Liver (tissue), 9 donors: ENCODE results near the gene FRS3. TPM values are rescaled to one million over a fixed set of nuclear protein-coding genes. Genes with fewer than 3 reads are reported as not detected.

Experiments used
- DNase-seq: peaks from one replicate; pipeline ENCODE4 v3.0.0-alpha.2; 2017; ENCODE audit warnings: low spot score
- H3K27ac ChIP-seq, 2 donors: one replicate each; pipeline ENCODE4 v1.7.0; 2013; ENCODE audit warnings: inconsistent platforms in 2 of 2, low read length in 2 of 2, control low read depth in 1 of 2, low read depth in 1 of 2, mild to moderate bottlenecking in 1 of 2
- H3K27me3 ChIP-seq, 4 donors: one replicate each; pipeline versions ENCODE4 v1.6.1 to v1.7.0; 2013; ENCODE audit warnings: low read length in 3 of 4, inconsistent platforms in 1 of 4, mild to moderate bottlenecking in 1 of 4, moderate library complexity in 1 of 4; ENCODE audit not compliant: control insufficient read depth in 4 of 4, insufficient read depth in 4 of 4
- H3K36me3 ChIP-seq, 4 donors: one replicate each; pipeline versions ENCODE4 v1.6.1 to v1.7.0; 2013; ENCODE audit warnings: low read length in 3 of 4, mild to moderate bottlenecking in 3 of 4, low read depth in 1 of 4, moderate library complexity in 1 of 4; ENCODE audit not compliant: control insufficient read depth in 4 of 4, insufficient read depth in 3 of 4
- H3K4me1 ChIP-seq, 4 donors: one replicate each; pipeline versions ENCODE4 v1.6.1 to v1.7.0; 2013; ENCODE audit warnings: low read length in 3 of 4, mild to moderate bottlenecking in 3 of 4, moderate library complexity in 1 of 4; ENCODE audit not compliant: control insufficient read depth in 4 of 4, insufficient read depth in 4 of 4
- H3K4me3 ChIP-seq, 3 donors: one replicate each; pipeline versions ENCODE4 v1.6.1 to v1.7.0; 2013; ENCODE audit warnings: low read length in 3 of 3, control low read depth in 1 of 3, low read depth in 1 of 3, mild to moderate bottlenecking in 1 of 3
- H3K9ac ChIP-seq, 2 donors: one replicate each; pipeline ENCODE4 v1.7.0; 2013; ENCODE audit warnings: low read length in 2 of 2, mild to moderate bottlenecking in 2 of 2, moderate library complexity in 2 of 2, control low read depth in 1 of 2, low read depth in 1 of 2
- H3K9me3 ChIP-seq, 4 donors: one replicate each; pipeline versions ENCODE4 v1.6.1 to v1.7.0; 2013; ENCODE audit warnings: low read length in 3 of 4; ENCODE audit not compliant: control insufficient read depth in 4 of 4
- EGR1 ChIP-seq, 2 donors: IDR thresholded peaks; 2 replicates each; pipeline ENCODE4 v1.6.1; 2016 to 2018; ENCODE audit warnings: antibody characterized with exemption in 2 of 2, low read depth in 2 of 2
- FOXA1 ChIP-seq: IDR thresholded peaks from 2 replicates; pipeline ENCODE4 v1.6.1; 2016; ENCODE audit warnings: antibody characterized with exemption
- GABPA ChIP-seq, 2 donors: IDR thresholded peaks in 1 of 2; conservative IDR thresholded peaks in 1 of 2; 2 replicates each; pipeline ENCODE4 v1.6.1; 2016; ENCODE audit warnings: antibody characterized with exemption in 2 of 2, mild to moderate bottlenecking in 1 of 2, moderate library complexity in 1 of 2
- HNF4A ChIP-seq, 2 donors: conservative IDR thresholded peaks; 2 replicates each; pipeline ENCODE4 v1.6.1; 2016; ENCODE audit warnings: antibody characterized with exemption in 2 of 2, mild to moderate bottlenecking in 2 of 2
- HNF4G ChIP-seq: IDR thresholded peaks from 2 replicates; pipeline ENCODE4 v1.6.1; 2016; ENCODE audit warnings: antibody characterized with exemption
- JUND ChIP-seq, 2 donors: IDR thresholded peaks; 2 replicates each; pipeline ENCODE4 v1.6.1; 2016; ENCODE audit warnings: antibody characterized with exemption in 2 of 2
- NR2F2 ChIP-seq: IDR thresholded peaks from 2 replicates; pipeline ENCODE4 v1.6.1; 2016; ENCODE audit warnings: antibody characterized with exemption
- RAD21 ChIP-seq, 2 donors: IDR thresholded peaks; 2 replicates each; pipeline ENCODE4 v1.6.1; 2016; ENCODE audit warnings: antibody characterized with exemption in 2 of 2, mild to moderate bottlenecking in 2 of 2
- SP1 ChIP-seq: IDR thresholded peaks from 2 replicates; pipeline ENCODE4 v1.6.1; 2018; ENCODE audit warnings: antibody characterized with exemption, mild to moderate bottlenecking
- TAF1 ChIP-seq: conservative IDR thresholded peaks from 2 replicates; pipeline ENCODE4 v1.6.1; 2016; ENCODE audit warnings: antibody characterized with exemption, mild to moderate bottlenecking
- YY1 ChIP-seq: IDR thresholded peaks from 2 replicates; pipeline ENCODE4 v1.6.1; 2016; ENCODE audit warnings: antibody characterized with exemption, mild to moderate bottlenecking
- WGBS: extraction: QIAGEN DNeasy Blood & Tissue Kit; methylation state at CpG from one replicate; pipeline ENCODE4 v1.1.7; 2013; 5-methylcytosine and 5-hydroxymethylcytosine counted together
- polyA plus RNA-seq, 2 donors: library from polyadenylated mRNA; stranded (reverse) in 1 of 2; unstranded in 1 of 2; fragments of 200-250 nt in 1 of 2; fragments of >200 nt in 1 of 2; fragmentation: Nextera tagmentation in 1 of 2; extraction: Ambion mirVana in 1 of 2; gene quantifications; one replicate each; pipeline versions ENCODE4 v1.2.1 to v1.2.3, GENCODE V29; 2013 to 2015
- total RNA-seq, 2 donors: library from RNA; depleted of rRNA; stranded (reverse); fragments of >200 nt; gene quantifications; one replicate each; pipeline ENCODE4 v1.2.3, GENCODE V29; 2014
- TF ChIP-seq, protein P1 (sequence below): IDR thresholded peaks from 2 replicates; pipeline ENCODE4 v1.6.1; 2016; ENCODE audit warnings: antibody characterized with exemption
- TF ChIP-seq, protein P2 (sequence below): IDR thresholded peaks from 2 replicates; pipeline ENCODE4 v1.6.1; 2016; ENCODE audit warnings: antibody characterized with exemption
- TF ChIP-seq, protein P3 (sequence below): IDR thresholded peaks from 2 replicates; pipeline ENCODE4 v1.6.1; 2016; ENCODE audit warnings: antibody characterized with exemption, mild to moderate bottlenecking
- donor health status: healthy.
- donor health status: healthy.
- donor health status: healthy.
- donor health status: healthy.
- donor health status: healthy.

FRS3 gene
- total and polyA plus RNA-seq, 4 donors = 0.42 to 1.6 (median 1.3) TPM

DNA sequence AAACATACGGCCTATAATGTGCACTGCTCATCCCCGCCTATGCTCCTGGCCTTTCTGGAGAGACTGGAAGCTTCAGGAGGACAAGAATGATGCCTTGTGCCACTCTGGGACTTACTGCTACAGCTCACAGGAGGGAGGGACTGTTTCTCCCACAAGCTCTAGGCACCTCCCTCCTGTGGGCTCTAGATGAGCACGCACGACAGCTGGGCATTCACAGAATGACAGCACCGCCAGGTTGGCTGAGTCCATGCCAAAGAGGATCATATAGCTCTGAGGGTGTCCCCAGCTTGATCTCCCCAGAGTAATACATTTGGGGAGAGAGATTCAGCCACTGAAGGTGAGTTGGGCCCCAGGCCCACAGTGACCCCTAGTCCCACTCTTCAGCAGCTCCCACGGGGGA lies 22.4 kb downstream of the FRS3 start (continued):
- TF ChIP-seq, protein P1, sequence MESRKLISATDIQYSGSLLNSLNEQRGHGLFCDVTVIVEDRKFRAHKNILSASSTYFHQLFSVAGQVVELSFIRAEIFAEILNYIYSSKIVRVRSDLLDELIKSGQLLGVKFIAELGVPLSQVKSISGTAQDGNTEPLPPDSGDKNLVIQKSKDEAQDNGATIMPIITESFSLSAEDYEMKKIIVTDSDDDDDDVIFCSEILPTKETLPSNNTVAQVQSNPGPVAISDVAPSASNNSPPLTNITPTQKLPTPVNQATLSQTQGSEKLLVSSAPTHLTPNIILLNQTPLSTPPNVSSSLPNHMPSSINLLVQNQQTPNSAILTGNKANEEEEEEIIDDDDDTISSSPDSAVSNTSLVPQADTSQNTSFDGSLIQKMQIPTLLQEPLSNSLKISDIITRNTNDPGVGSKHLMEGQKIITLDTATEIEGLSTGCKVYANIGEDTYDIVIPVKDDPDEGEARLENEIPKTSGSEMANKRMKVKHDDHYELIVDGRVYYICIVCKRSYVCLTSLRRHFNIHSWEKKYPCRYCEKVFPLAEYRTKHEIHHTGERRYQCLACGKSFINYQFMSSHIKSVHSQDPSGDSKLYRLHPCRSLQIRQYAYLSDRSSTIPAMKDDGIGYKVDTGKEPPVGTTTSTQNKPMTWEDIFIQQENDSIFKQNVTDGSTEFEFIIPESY = no peak
- TF ChIP-seq TAF1 (no peak), HNF4A (conservative IDR thresholded peaks at IDR 0.05) (no peak), NR2F2 (no peak), JUND (IDR thresholded peaks at IDR 0.05) (no peak)
- TF ChIP-seq, protein P2, sequence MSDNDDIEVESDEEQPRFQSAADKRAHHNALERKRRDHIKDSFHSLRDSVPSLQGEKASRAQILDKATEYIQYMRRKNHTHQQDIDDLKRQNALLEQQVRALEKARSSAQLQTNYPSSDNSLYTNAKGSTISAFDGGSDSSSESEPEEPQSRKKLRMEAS = no peak

DNA sequence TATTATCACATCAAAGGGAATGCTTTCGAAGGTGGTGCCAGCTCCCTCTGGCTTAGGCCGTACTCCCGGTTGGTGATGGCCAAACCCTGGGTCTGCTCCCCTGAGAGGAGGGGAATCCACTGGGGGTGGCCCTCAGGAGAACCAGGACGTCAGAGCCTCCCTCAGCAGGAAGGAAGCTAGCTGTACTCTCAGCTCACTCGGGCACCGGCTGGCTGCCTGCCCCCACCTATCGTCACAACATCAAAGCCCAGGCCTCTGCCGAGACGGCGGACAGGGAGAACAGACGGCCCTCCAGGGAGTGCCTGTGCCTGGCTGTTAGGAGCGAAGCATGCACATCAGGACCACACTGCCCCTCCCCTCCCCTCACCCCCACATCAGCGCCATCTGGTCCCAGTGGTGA lies 23.3 kb downstream of the FRS3 start:
- H3K4me3 ChIP-seq = no peak overlapping the region
- H3K27me3 ChIP-seq = no peaks in the 10 kb centered on the region
- TF ChIP-seq, protein P2 = no peak
- TF ChIP-seq EGR1 (IDR thresholded peaks at IDR 0.05; ENCODE audit: low read depth in 2 of 2) = no peak
- no peak for TF ChIP-seq JUND (IDR thresholded peaks at IDR 0.05)
- TF ChIP-seq RAD21 (IDR thresholded peaks at IDR 0.05) = no peak
- no peak for TF ChIP-seq HNF4A (conservative IDR thresholded peaks at IDR 0.05)
- TF ChIP-seq YY1 = no peak
- TF ChIP-seq GABPA (IDR thresholded peaks at IDR 0.05 in 1 of 2, conservative IDR thresholded peaks at IDR 0.05 in 1 of 2) = no peak
- no peak for TF ChIP-seq FOXA1
- no peak for TF ChIP-seq SP1
- TF ChIP-seq TAF1 = no peak
- TF ChIP-seq HNF4G = no peak
- TF ChIP-seq, protein P3, sequence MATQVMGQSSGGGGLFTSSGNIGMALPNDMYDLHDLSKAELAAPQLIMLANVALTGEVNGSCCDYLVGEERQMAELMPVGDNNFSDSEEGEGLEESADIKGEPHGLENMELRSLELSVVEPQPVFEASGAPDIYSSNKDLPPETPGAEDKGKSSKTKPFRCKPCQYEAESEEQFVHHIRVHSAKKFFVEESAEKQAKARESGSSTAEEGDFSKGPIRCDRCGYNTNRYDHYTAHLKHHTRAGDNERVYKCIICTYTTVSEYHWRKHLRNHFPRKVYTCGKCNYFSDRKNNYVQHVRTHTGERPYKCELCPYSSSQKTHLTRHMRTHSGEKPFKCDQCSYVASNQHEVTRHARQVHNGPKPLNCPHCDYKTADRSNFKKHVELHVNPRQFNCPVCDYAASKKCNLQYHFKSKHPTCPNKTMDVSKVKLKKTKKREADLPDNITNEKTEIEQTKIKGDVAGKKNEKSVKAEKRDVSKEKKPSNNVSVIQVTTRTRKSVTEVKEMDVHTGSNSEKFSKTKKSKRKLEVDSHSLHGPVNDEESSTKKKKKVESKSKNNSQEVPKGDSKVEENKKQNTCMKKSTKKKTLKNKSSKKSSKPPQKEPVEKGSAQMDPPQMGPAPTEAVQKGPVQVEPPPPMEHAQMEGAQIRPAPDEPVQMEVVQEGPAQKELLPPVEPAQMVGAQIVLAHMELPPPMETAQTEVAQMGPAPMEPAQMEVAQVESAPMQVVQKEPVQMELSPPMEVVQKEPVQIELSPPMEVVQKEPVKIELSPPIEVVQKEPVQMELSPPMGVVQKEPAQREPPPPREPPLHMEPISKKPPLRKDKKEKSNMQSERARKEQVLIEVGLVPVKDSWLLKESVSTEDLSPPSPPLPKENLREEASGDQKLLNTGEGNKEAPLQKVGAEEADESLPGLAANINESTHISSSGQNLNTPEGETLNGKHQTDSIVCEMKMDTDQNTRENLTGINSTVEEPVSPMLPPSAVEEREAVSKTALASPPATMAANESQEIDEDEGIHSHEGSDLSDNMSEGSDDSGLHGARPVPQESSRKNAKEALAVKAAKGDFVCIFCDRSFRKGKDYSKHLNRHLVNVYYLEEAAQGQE = no peak
- TF ChIP-seq, protein P1 = no peak
- no peaks in the 10 kb centered on the region for H3K4me1 ChIP-seq
- no peak overlapping the region for H3K27ac ChIP-seq
- DNase-seq = no peak
- no peak overlapping the region for H3K9ac ChIP-seq
- no peaks in the 10 kb centered on the region for H3K9me3 ChIP-seq
- no peaks in the 10 kb centered on the region for H3K36me3 ChIP-seq
- WGBS = 79% methylated on average over 13 of the region's 13 CpGs
